GM18517 (cell line): ENCODE measurements around the gene CARD10.
"Not testable (repeated sequence)": the region's sequence is repeated elsewhere in the genome, so short reads cannot be mapped to it uniquely, and the experiment has no call there.

Experiments
- ATAC-seq: cut with Tn5 transposase; IDR thresholded peaks from one replicate; pipeline ENCODE4 v1.9.1; 2021; ENCODE audit warnings: mild to moderate bottlenecking, moderate library complexity; ENCODE audit not compliant: unreplicated experiment

The CARD10 gene

GRCh38 chr22:37527081-37527752, 8.0 kb upstream of the CARD10 start:
- not testable (repeated sequence) for ATAC-seq

DNA sequence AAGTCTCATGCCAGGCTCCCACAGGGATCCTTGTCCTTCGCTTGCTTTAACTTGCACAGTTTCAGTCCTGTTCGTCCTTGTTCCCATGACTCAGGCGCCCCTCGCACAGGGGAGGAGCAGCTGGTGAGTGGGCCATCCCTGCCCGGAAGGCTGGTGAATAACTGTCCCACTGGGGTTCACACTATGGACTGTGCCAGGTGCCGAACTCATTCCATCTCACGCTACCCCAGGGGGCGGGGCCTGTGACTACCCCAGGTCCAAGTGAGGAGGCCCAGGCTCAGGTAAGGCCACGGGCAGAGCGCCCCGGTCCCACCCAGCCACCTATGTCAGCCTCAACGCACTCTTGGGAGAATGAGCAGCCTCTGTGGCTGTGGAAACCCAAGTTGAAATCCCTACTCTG, 7.2 kb upstream of the CARD10 start:
- ATAC-seq: no peak

DNA sequence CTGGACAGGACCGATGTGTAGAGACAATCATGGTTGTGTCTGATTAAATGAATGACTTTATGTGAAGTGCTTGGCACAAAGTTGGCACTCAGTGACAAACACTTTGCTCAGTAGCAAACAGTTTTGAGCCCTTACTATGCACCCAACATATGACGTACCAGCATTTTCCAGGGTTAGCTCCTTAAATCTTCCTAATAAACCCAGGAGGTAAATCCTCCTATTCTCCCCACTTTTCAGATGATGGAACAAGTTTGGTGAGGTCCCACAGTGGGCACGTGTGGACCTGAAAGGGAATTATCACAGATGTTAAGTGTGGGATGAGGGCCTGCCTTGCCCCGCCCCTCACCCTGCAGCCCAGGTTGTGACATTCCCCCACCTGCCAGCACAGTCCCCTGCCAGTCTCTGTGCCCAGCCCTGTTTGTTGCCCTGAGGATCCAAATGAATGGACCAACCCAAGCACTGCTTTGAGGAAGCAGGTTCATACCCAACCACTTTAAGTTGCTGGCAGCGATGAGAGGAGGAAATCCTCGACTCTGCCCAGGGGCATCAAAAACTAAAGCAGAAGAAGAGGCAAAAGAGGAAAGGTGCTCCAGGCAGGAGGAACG, 6.6 kb upstream of the CARD10 start:
- ATAC-seq: no peak

GRCh38 chr22:37525073-37525745, 6.0 kb upstream of the CARD10 start:
- no peak for ATAC-seq

GRCh38 chr22:37522482-37522881, 3.3 kb upstream of the CARD10 start:
- no peak for ATAC-seq

GRCh38 chr22:37521236-37521739, 2.1 kb upstream of the CARD10 start:
- no peak for ATAC-seq

GRCh38 chr22:37520776-37521191, 1.6 kb upstream of the CARD10 start:
- no peak for ATAC-seq

DNA sequence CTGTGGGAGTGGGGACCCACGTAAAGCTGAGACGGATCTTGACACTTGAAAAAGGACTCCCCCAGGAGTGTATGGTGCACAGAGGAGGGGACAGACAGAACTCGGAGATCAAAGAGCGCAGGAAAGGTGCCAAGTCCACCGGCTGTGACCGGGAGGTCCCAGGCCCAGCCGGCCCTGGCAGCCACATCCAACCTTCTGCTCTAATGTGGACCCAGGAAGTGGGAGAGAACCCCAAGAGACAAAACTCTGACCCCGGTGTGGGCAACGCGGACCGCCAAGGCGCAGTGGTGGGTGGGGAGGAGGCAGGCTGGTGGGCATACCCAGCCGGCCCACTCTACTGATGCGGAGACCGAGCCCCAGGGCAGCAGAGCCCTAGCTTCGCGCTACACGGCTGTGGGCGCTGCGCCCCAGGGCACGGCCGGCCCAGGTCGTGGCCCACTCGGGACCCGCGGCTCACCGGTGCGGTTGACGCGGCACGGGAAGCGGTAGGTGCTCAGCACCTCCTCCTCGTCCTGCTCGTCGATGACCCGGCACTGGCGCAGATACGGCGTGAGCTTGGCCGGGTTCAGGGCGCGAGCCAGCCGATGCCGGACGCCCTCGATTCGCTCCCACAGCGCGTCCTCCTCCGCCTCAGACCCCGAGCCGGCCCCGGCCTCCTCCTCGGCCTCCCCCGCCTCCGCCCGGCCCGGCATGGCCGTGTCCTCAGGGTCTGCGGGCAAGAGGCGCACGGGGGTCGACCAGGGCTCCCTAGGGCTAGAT, 527 bp downstream of the CARD10 start:
- no peak for ATAC-seq

GRCh38 chr22:37517826-37518450, 1.3 kb downstream of the CARD10 start:
- no peak for ATAC-seq

DNA sequence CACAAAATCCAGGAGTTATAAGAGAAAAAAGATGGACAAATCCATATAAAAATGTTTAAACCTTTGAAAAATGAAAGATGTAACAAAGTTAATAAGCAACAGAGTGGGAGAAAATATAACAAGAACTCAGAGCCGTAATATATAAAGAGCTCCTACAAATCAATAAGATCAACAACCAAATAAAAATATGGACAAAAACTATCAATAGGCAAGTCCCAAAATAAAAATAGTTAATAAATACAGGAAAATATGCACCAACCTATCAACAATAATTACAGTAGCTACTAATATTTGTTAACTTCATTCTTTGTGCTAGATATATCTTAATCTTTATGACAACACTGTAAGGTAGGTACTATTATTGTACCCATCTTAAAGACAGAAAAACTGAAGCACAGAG, 2.8 kb downstream of the CARD10 start:
- ATAC-seq: no peak

DNA sequence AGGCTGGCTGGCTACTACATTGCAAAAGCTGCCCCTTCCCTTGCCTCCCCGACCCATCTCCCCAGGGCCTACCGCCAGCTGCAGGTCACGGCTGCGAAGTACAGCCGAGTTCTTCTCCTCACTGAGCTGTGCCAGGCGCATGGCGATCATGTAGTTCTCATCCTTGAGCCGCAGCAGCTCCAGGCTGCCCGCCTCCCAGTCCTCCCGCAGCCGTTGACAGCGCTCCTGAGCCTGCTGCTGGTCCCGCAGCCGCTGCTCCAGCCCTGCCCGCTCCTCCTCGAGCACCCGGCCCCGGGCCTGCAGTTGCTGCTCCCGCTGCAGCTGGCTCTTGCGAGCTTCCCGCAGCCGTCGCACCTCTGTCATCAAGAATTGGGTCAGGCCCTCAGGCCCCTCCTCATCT, 3.3 kb downstream of the CARD10 start:
- no peak for ATAC-seq

- ATAC-seq: no peak
Observed at GRCh38 chr22:37514526-37515051, 4.6 kb downstream of the CARD10 start.

GRCh38 chr22:37511395-37512104, 7.7 kb downstream of the CARD10 start:
- no peak for ATAC-seq

GRCh38 chr22:37510091-37510490, 9.1 kb downstream of the CARD10 start:
- ATAC-seq: no peak

DNA sequence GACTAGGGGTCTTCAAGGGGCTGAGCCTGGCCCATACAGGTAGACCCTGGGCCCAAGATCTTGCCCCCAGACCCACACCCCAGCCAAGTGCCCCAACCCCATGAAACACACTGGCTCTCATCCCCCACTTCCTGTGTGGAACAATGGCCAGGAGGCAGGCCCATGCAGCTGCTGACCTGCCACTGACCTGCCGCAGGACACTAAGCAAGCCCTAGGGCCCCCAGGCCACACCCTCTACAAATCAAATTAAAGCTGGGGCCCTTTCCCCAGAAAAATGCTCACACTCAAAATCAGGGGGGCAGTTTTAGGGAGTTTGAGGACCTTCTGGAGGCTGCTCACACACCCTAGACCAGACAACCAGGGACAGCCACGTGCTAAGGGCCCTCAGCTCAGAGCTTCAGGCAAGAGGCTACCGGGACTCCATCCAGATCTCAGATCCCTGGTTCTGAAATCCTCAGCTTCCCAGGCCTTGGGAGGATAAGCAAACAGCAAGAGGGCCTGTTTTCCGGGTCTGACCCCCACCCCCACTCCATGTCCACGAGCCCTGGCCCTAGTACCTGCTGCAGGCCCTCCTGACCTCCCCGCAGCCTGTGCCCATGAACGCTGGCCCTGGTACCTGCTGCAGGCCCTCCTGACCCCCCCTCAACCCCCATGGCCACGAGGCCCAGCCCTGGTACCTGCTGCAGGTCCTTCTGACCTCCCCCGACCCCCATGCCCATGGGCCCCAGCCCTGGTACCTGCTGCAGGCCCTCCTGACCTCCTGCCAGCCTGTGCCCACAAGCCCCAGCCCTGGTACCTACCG, 10.0 kb downstream of the CARD10 start:
- no peak for ATAC-seq

DNA sequence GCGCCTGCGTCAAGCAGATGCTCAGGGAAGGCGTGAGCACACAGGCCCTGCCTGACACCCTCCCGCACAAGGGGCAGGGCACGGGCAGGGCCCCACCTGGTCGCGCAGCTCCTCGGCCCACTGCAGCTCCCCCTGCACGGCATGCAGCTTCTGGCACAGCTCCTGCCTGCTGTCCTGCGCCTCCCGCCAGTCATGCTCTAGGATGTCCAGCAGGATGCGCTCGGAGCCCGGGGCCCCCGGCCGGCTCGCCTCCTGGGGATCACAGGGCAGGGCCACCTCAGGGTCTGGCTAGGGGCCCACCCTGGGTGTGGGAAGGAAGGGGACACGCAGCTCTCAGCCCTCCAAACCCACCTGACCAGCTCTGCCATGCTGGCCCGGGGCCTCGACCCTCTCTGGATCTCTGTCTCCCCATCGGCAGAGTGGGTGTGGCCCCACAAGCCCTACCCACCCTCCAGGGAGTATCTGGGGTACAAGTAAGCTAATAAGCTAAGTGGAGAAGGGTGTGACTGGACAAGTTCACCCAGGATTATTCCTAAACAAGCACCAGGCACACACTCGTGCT, 10.7 kb downstream of the CARD10 start:
- ATAC-seq: no peak

- ATAC-seq: no peak
Observed at GRCh38 chr22:37507731-37508130, 11.5 kb downstream of the CARD10 start.

DNA sequence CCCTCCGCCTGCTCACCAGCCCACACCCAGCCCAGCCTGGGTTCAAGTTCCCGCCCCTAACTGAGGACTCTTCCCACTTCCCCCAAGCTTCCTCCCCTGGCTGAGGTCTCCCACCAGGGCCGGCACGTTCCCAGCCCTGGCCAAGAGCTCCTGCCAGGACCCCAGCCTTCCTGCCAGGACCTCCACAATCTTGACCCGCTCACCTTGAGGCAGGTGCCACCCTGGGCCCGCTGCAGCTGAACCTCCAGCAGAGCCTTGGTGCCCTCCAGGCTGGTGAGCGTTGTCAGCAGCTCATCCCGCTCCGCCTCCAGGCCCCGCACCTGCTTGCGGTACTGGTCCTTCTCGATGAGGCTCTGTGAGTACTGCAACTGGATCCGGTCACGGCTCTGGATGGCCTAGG, 13.2 kb downstream of the CARD10 start:
- no peak for ATAC-seq

DNA sequence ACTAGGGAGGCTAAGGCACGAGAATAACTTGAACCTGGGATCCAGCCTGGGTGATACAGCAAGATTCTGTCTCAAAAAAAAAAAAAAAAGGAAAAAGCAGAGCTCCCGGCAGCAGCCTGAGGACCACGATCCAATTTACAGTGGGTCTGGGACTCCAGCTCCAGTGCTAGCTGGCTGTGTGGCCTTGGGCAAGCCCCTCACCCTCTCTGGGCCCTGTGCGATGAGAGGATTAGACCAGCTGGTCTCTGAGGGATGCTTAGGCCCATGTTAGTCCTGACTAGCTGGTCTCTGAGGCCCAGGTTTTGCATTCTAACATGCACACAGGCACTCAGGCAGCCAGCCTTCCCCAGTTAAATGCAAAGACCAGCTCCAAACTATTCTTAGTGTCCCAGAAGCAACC, 13.7 kb downstream of the CARD10 start:
- no peak for ATAC-seq
